Stomach (tissue), 9 donors: ENCODE data around the gene CDK19. TPM values are rescaled to one million over a fixed set of nuclear protein-coding genes. Genes with fewer than 3 reads are reported as not detected.
A peak's percentile ranks its signal among the peaks of the same experiment; 100 is the strongest.

Experiments used
- DNase-seq, 2 donors: peaks; one replicate each; pipeline versions ENCODE4 v3.0.0 to v3.0.0-alpha.2; 2013 to 2019
- H3K27ac ChIP-seq, 5 donors: fragments of 200-600 bp in 4 of 5; sonication (generic) in 4 of 5; one replicate each; pipeline ENCODE4 v1.5.1; 2013 to 2019; ENCODE audit warnings: mild to moderate bottlenecking in 1 of 5, moderate library complexity in 1 of 5
- H3K27me3 ChIP-seq, 3 donors: fragments of 200-600 bp; sonication (generic); one replicate each; pipeline ENCODE4 v1.5.1; 2017 to 2019; ENCODE audit warnings: mixed run types in 1 of 3
- H3K36me3 ChIP-seq, 4 donors: fragments of 200-600 bp; sonication (generic); 1 replicate in 3 of 4; 2 replicates in 1 of 4; pipeline ENCODE4 v1.5.1; 2016 to 2019
- H3K4me1 ChIP-seq, 4 donors: fragments of 200-600 bp; sonication (generic); one replicate each; pipeline ENCODE4 v1.5.1; 2016 to 2019
- H3K4me3 ChIP-seq, 4 donors: fragments of 200-600 bp; sonication (generic) in 3 of 4; one replicate each; pipeline ENCODE4 v1.5.1; 2016 to 2019; ENCODE audit warnings: mild to moderate bottlenecking in 1 of 4
- H3K9me3 ChIP-seq, 4 donors: fragments of 200-600 bp; sonication (generic); one replicate each; pipeline ENCODE4 v1.5.1; 2016 to 2019
- EP300 ChIP-seq: sonication (generic); formaldehyde crosslinking; IDR thresholded peaks from one replicate; pipeline ENCODE4 v1.6.1; 2017; ENCODE audit warnings: antibody characterized with exemption
- POLR2A ChIP-seq, 4 donors: fragments of 450-650 bp; IDR thresholded peaks; one replicate each; pipeline ENCODE4 v1.6.1; 2016; ENCODE audit warnings: antibody characterized with exemption in 4 of 4, control low read depth in 2 of 4, mild to moderate bottlenecking in 1 of 4, moderate library complexity in 1 of 4
- POLR2AphosphoS5 ChIP-seq, 3 donors: sonication (generic); formaldehyde crosslinking; IDR thresholded peaks; one replicate each; pipeline ENCODE4 v1.6.1; 2016; ENCODE audit warnings: antibody characterized with exemption in 3 of 3
- WGBS, 5 donors: extraction: QIAGEN DNeasy Blood & Tissue Kit in 3 of 5; methylation state at CpG; one replicate each; pipeline versions ENCODE4 v1.1.5 to v1.1.7; 2013 to 2018; 5-methylcytosine and 5-hydroxymethylcytosine counted together
- intact Hi-C: fragments of 100-400 bp; cut with DNase I; formaldehyde crosslinking; loops from one replicate; pipeline ENCODE4 v1.15.1; 2023; ENCODE audit warnings: low total_unique reads
- polyA plus RNA-seq, 3 donors: library from polyadenylated mRNA; stranded (reverse); fragments of 200-250 nt; gene quantifications; one replicate each; pipeline ENCODE4 v1.2.3, GENCODE V29; 2013
- total RNA-seq, 5 donors: library from RNA; depleted of rRNA; stranded (reverse); fragments of >200 nt; gene quantifications; one replicate each; pipeline versions ENCODE4 v1.1.0 to v1.2.3, GENCODE V29; 2014 to 2016
- TF ChIP-seq, protein P1 (sequence below), 7 experiments: fragments of 450-650 bp in 4 of 7; fragments of 200-600 bp in 3 of 7; sonication (generic) in 3 of 7; IDR thresholded peaks; one replicate each; pipeline ENCODE4 v1.5.1; 2016 to 2019; ENCODE audit warnings: antibody characterized with exemption in 7 of 7, control low read depth in 2 of 7, mild to moderate bottlenecking in 1 of 7
- donor health status: healthy with polysubstance abuse.
- donor health status: Bipolar disorder and iron deficiency.
- donor health status: healthy.

The CDK19 gene
- total and polyA plus RNA-seq, 8 donors, result 5.4 to 23.5 (median 7.5) TPM

DNA sequence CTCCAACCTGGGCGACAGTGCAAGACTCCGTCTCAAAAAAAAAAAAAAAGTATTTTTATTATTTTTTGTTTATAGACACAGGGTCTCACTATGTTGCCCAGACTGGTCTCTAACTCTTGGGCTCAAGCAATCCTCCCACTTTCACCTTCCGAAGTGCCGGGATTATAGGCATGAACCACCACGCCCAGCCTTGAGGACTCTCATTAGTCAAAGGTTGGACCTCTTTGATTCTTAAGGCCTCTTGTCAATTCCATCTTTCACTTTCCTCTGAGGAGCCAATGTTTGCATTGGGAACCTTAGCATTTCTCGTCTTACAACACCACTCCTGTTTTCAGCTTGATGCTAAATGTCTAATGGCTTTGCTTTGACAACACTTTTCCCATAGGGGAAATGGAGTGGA, 16.1 kb upstream of the CDK19 start:
- 87 to 96% (median 94%) methylated on average over 6 of the region's 6 CpGs for WGBS, 5 donors
- no peak for TF ChIP-seq POLR2A (IDR thresholded peaks at IDR 0.05)
- TF ChIP-seq, protein P1, sequence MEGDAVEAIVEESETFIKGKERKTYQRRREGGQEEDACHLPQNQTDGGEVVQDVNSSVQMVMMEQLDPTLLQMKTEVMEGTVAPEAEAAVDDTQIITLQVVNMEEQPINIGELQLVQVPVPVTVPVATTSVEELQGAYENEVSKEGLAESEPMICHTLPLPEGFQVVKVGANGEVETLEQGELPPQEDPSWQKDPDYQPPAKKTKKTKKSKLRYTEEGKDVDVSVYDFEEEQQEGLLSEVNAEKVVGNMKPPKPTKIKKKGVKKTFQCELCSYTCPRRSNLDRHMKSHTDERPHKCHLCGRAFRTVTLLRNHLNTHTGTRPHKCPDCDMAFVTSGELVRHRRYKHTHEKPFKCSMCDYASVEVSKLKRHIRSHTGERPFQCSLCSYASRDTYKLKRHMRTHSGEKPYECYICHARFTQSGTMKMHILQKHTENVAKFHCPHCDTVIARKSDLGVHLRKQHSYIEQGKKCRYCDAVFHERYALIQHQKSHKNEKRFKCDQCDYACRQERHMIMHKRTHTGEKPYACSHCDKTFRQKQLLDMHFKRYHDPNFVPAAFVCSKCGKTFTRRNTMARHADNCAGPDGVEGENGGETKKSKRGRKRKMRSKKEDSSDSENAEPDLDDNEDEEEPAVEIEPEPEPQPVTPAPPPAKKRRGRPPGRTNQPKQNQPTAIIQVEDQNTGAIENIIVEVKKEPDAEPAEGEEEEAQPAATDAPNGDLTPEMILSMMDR (IDR thresholded peaks at IDR 0.05), result no peak
- no peak for TF ChIP-seq EP300
- no peak for TF ChIP-seq POLR2AphosphoS5 (IDR thresholded peaks at IDR 0.05)
- Histone ChIP-seq H3K4me3 (no peak overlapping the region), H3K4me1 (peaks cover 0 to 6% (median 3%) of the 10 kb centered on the region in 4 donors), H3K9me3 (no peaks in the 10 kb centered on the region), H3K27ac (no peak overlapping the region), H3K36me3 (no peaks in the 10 kb centered on the region), H3K27me3 (no peaks in the 10 kb centered on the region)
- intact Hi-C loops, result no loop called here
- DNase-seq, result no peak

DNA sequence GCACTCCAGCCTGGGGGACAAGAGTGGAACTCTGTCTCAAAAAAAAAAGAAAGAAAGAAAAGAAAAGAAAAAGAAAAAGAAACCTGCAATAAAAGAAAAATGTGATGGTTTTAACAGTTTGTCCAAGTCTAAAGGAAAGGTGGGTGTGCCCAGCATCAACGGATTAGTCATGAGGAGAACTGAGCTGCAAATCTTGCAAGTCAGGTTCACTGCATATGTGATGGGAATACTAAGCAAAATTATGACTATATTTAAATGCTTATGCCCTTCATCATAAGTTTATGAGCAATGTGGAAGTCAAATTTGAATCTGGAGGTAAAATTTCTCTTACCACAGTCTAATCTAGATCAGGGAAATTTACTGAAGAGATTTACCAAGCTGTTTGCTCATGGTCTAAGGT, 13.1 kb upstream of the CDK19 start:
- peaks cover 0 to 15% (median 4%) of the 10 kb centered on the region in 4 donors for H3K4me1 ChIP-seq
- H3K27ac ChIP-seq, result no peak overlapping the region
- H3K27me3 ChIP-seq, result no peaks in the 10 kb centered on the region
- H3K36me3 ChIP-seq, result no peaks in the 10 kb centered on the region
- DNase-seq, result peak in 1 of 2 donors; percentile 19
- TF ChIP-seq POLR2A (IDR thresholded peaks at IDR 0.05) (no peak), EP300 (no peak), POLR2AphosphoS5 (IDR thresholded peaks at IDR 0.05) (no peak)
- TF ChIP-seq, protein P1 (IDR thresholded peaks at IDR 0.05), result no peak
- intact Hi-C loops, result no loop called here
- WGBS, 5 donors, result 50 to 79% (median 64%) methylated on average over 1 of the region's 1 CpG
- H3K9me3 ChIP-seq, result no peaks in the 10 kb centered on the region
- H3K4me3 ChIP-seq, result no peak overlapping the region

DNA sequence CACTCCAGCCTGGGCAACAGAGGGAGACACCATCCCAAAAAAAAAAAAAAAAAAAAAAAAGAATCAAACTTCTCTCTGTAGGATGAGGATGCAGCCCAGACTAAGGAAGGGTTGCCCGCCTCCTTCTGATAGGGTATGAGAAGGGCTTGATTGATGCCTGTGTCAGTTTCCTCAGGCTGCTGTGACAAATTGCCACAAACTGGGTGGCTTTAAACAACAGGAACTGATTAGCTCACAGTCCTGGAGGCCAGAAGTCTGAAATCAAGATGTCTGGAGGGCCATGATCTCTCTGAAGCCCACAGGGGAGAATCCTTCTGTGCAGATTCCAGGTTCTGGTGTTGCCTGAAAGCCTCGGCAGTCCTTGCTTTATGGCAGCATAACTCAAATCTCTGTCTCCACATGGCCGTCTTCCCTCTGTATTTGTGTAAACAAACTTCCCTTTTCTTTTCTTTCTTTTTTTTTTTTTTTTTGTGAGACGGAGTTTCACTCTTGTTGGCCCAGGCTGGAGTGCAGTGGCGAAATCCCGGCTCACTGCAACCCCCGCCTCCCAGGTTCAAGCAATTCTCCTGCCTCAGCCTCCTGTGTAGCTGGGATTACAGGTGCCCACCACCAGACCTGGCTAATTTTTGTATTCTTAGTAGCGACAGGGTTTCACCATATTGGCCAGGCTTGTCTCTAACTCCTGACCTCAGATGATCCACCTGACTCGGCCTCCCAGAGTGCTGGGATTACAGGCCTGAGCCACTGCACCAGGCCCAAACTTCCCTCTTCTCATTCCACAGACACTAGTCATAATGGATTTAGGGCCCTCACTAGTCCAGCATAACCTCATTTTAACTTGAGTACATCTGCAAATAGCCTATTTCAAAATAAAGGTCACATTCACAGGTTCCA, 11.2 kb upstream of the CDK19 start:
- H3K27me3 ChIP-seq, result no peaks in the 10 kb centered on the region
- H3K9me3 ChIP-seq, result no peaks in the 10 kb centered on the region
- 49 to 64% (median 58%) methylated on average over 9 of the region's 9 CpGs for WGBS, 5 donors
- DNase-seq, result peak in 1 of 2 donors; percentile 21
- no peak overlapping the region for H3K4me3 ChIP-seq
- H3K4me1 ChIP-seq, result peaks cover 4 to 32% (median 15%) of the 10 kb centered on the region in 4 donors
- peak overlapping the region in 3 of 5 donors; percentile 22 to 64 (median 50) for H3K27ac ChIP-seq
- TF ChIP-seq EP300, result no peak
- no peak for TF ChIP-seq POLR2A (IDR thresholded peaks at IDR 0.05)
- TF ChIP-seq POLR2AphosphoS5 (IDR thresholded peaks at IDR 0.05), result no peak
- TF ChIP-seq, protein P1 (IDR thresholded peaks at IDR 0.05), result no peak
- H3K36me3 ChIP-seq, result no peaks in the 10 kb centered on the region
- intact Hi-C loops, result no loop called here

DNA sequence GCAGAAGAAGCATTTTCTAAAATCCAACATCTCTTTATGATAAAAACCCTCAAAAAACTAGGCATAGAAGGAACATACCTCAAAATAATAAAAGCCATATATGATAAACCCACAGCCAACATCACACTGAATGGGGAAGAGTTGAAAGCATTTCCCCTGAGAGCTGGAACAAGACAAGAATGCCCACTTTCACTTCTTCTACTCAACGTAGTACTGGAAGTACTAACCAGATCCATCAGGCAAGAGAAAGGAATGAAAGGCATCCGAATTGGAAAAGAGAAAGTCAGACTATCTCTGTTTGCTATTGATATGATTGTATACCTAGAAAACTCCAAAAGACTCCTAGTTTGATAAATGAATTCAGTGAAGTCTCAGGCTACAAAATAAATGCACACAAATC, 7.9 kb upstream of the CDK19 start:
- 15 to 31% (median 21%) methylated on average over 2 of the region's 2 CpGs for WGBS, 5 donors
- Histone ChIP-seq H3K9me3 (no peaks in the 10 kb centered on the region), H3K27ac (no peak overlapping the region), H3K27me3 (no peaks in the 10 kb centered on the region), H3K4me3 (no peak overlapping the region), H3K4me1 (peaks cover 4 to 32% (median 17%) of the 10 kb centered on the region in 4 donors), H3K36me3 (no peaks in the 10 kb centered on the region)
- no peak for DNase-seq
- intact Hi-C loops, result no loop called here
- TF ChIP-seq POLR2A (IDR thresholded peaks at IDR 0.05) (no peak), POLR2AphosphoS5 (IDR thresholded peaks at IDR 0.05) (no peak)
- TF ChIP-seq, protein P1 (IDR thresholded peaks at IDR 0.05), result no peak
